Keratinocyte (primary cell): ENCODE results near the gene ITGB1.

ENCODE experiments used
- EZH2 ChIP-seq: IDR thresholded peaks from one replicate; pipeline ENCODE4 v1.6.1; 2012; ENCODE audit warnings: inconsistent platforms, mild to moderate bottlenecking, low read length, moderate library complexity
- TF ChIP-seq, protein P1 (sequence below), 3 experiments: IDR thresholded peaks in 1 of 3; conservative IDR thresholded peaks in 1 of 3; optimal IDR thresholded peaks in 1 of 3; 2 replicates in 2 of 3; 3 replicates in 1 of 3; pipeline versions ENCODE3 to v1.5.1; 2011; ENCODE audit warnings: low read length in 3 of 3, mild to moderate bottlenecking in 3 of 3, moderate library complexity in 2 of 3, control low read depth in 1 of 3, inconsistent platforms in 1 of 3; ENCODE audit not compliant: insufficient read depth in 2 of 3; ENCODE audit errors: extremely low read depth in 1 of 3

DNA sequence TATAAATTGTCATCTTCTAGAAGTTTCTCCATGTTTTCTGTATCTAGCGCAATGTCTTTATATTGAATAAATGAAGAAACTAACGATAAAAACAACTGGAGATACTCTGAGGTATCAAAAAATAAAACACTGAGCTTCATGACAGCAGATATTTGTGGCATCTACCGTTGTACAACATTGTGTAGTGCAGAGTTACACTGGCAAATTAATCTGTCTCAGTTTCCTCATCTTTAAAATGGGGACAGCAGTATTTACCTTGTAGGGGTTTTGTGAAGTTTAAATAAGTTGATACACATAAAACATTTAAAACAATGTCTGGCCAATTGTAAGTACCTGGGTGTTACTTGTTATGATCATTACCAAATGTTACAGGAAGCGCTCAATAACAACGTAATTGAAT is 10.4 kb downstream of the ITGB1 start:
- TF ChIP-seq EZH2, result no peak
- TF ChIP-seq, protein P1, sequence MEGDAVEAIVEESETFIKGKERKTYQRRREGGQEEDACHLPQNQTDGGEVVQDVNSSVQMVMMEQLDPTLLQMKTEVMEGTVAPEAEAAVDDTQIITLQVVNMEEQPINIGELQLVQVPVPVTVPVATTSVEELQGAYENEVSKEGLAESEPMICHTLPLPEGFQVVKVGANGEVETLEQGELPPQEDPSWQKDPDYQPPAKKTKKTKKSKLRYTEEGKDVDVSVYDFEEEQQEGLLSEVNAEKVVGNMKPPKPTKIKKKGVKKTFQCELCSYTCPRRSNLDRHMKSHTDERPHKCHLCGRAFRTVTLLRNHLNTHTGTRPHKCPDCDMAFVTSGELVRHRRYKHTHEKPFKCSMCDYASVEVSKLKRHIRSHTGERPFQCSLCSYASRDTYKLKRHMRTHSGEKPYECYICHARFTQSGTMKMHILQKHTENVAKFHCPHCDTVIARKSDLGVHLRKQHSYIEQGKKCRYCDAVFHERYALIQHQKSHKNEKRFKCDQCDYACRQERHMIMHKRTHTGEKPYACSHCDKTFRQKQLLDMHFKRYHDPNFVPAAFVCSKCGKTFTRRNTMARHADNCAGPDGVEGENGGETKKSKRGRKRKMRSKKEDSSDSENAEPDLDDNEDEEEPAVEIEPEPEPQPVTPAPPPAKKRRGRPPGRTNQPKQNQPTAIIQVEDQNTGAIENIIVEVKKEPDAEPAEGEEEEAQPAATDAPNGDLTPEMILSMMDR (optimal IDR thresholded peaks at IDR 0.05 in 1 of 3, IDR thresholded peaks at IDR 0.05 in 1 of 3, conservative IDR thresholded peaks at IDR 0.05 in 1 of 3; ENCODE audit: extremely low read depth in 1 of 3, insufficient read depth in 2 of 3, low read length in 3 of 3), result no peak
